HG02840 (cell line): ENCODE data around the gene ALK.

Source experiments
- ATAC-seq: cut with Tn5 transposase; IDR thresholded peaks from one replicate; pipeline ENCODE4 v1.9.1; 2021; ENCODE audit warnings: mild to moderate bottlenecking, moderate library complexity, moderate number of reproducible peaks; ENCODE audit not compliant: unreplicated experiment, low FRiP score

The ALK gene

GRCh38 chr2:29802986-29803385, 118.4 kb downstream of the ALK start:
- ATAC-seq: no peak

- no peak for ATAC-seq
Measured at GRCh38 chr2:29799628-29800027, 121.8 kb downstream of the ALK start.

DNA sequence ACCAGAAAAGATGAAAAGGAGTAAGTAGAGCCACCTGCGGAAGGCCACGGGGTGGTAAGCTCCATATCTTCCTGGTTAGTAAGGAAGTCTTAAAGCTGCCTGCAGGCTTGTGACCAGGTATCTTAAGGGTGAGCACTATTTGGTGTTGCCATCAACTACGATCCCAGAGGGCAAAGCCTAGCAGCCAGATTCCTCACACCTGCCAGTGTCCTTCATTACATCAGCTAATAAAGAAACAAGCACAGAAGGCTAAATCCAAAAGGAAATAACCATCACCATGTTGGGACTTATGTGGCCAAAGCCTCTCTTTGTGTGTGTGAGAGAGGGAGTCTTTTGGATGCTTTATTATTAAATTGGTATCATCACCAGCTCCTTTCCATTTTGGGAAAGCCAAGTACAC, 123.5 kb downstream of the ALK start:
- ATAC-seq: no peak

DNA sequence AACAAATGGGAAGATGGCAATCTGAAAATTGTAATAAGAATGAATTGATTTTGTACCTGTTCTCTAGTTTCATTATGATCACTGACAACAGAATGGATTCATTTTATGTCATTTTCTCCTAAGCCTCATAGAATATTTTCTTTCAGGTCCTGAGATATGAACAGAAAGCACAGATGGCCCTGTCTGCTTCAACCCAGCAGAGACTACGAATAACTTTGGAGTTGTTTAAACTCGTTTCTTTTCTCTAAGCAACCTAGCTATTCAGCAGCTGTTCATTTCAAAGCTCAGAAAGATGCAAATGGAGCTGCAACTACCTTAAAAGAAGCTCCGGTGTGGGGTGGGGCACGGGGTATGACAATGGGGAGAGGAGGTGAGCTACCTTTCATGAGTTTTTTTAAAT, 124.9 kb downstream of the ALK start:
- no peak for ATAC-seq

- ATAC-seq: no peak
Measured at GRCh38 chr2:29789911-29790485, 131.4 kb downstream of the ALK start.

DNA sequence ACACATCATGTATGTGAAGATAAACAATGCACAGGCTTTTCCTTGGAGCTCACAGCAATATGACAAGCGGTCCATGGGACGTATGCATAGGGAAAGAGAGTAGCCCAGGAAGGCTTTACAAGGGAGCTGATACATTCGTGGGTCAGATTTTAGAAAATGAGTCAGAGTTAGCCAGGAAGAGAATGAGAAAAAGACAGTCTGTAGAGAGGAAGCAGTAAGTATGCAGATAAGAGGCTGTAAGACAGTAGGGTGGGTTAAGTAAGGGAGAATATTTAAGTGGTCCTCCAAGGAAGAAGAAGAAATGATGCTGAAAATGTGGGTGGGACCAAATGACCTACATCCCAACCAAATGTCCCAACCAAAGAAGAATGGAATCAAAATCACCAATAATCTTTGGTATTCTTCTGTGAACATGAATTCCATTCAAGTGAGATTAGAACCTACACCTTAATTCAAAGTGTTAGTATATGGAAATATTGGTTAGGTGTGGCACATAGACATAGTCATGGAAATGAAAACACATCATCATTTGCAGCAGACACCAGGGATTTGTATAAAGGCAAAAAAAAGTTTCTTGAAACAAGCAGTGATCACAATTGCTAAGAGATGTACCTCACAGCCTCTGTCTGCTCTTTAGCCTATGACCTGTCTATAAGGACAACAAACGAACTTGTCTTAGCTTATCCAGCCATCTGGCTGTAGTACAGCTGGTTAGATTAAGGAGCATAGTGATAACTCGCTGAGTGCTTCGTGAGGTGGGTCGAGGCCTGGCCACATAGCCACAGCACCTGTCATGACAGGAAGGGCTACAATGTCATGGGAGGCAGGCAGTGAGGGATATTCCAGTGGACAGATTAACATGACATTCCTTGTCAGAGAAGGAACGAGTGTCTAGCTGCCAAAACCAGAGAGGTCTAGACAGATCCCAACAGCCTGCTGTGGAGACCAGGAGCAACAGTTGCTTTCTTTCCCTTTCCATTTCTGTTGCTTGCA, 133.6 kb downstream of the ALK start:
- no peak for ATAC-seq

DNA sequence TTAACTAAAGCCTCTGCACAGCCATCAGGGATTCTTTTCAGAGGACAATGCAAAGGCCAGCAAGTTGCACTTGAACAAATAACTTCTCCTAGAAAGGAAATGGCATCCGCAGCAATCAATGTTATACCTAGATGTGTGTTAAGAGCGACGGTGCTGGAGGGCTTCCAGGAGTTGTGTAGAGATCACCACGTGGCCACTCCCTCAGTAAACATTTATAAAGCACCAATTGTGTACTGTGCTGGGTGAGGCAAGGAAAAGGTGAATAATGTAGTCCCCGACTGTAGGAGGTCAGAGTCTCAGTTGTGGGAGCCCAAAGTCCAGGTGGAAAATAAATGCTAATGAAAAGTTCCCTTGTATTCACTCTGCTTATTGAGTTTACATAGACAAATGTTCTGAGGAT, 135.0 kb downstream of the ALK start:
- ATAC-seq: no peak

DNA sequence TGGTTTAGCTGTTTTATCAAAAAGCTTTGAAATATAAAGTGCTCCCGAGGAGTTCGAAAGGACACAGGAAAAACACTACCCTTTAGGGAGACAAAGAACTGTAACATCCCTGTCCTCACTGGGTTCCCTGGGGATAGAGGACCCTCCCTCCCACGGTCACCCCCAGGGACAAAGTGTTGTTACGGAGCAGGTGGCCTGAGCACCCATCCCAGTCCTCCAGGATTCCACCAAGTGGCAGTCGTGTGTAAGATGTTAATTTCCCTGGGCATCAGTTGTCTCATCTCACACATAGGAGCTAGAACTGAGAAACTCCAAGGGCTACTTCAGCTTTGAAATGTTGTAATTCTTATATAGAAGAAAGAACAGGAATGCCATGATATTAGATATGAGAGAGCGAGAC, 137.7 kb downstream of the ALK start:
- no peak for ATAC-seq

DNA sequence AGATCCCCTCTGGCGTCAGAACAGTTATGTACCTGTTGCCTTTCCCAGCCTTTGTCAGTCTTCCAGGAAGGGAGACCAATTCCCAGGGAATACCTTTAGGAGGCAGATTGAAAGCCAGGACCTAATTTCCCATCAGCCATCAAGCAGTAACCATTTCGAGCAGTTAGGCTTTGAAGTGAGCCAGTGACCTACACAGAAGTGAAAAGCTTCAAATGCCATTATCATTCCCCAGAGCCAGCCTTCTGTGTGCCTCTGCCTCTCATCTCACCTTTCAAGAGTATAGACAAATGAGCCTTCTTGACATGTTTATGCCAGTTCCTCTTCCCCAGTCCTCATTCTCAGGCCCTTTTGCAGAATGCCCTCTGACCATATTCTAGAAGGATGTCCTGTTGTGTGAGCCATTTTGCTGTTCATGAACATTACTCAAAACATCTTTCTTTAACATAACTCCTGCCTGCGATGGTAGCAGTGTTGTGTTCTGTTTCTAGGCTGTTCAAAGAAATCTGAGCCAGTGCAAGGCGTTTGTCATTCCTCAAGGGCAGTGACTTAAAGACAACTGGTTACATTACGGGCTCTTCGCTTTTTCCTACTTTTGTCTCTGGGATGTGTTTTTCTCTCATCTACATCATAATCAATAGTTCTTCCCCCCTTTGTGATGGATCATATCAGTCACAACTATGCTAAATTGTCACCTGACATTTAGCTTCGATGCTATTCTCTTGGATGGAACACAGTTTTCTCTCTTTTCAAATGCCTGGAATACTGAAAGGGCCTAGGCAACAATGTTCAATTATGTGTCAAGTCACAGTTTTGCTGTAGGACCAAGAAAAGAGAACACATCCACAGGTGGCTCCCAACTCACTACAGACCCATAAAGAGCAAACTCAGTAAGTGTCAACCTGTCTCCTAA, 138.6 kb downstream of the ALK start:
- no peak for ATAC-seq

GRCh38 chr2:29782087-29782486, 139.3 kb downstream of the ALK start:
- no peak for ATAC-seq

- no peak for ATAC-seq
Measured at GRCh38 chr2:29780906-29781305, 140.5 kb downstream of the ALK start.

DNA sequence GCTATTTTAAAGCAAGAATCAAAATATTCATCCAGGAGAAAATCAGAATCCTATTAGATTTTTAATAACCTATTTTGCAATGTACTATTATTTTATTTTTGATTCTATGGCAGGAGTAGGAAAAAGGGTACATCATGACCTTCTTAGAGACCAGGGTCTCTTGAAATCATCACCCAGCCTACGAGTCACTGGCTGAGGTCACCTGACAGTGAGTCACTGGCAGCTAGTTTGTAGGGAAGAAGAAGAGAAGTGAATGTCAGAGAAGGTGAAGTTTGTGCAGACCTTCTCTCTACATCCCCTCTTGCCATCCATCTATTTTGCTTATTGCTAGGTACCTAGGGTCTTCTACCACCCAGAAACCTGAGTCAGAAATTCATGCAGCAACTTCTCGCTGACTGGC, 144.2 kb downstream of the ALK start:
- no peak for ATAC-seq

DNA sequence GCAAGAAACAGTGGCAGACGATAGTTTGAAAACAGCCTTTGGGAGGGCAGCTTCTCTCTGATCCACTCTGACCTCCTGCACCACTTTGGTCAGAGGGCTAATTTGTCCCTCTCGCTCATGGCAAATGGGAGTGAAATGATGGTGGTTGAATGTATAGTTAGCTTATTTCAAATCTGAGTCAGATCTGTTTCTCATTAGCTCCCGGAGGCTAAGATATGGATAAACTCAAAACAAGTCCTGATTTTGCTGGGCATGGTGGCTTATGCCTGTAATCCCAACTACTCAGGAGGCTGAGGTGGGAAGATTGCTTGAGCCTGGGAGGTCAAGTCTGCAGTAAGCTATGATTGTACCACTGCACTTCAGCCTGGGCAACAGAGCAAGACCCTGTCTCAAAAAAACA, 145.0 kb downstream of the ALK start:
- ATAC-seq: no peak

GRCh38 chr2:29775937-29776336, 145.4 kb downstream of the ALK start:
- ATAC-seq: no peak

DNA sequence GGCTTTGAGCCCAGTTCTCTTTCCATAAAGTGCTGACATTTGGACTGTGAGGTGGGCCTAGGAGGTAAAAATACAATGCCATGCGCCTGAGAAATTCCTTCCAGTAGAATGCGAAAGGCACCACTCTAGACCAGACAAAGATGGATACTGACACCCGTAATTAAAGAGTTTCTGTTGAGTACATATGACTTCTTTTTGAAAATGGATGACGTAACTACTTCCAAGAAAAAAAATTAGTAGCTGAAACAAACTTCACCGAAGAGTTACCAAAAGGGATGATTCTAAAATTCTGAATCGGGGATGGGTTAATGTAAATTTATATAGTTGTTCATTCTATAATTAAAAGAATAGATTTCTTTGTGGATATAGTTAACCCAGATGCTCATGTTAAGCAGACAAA, 146.8 kb downstream of the ALK start:
- ATAC-seq: no peak

GRCh38 chr2:29770846-29771245, 150.5 kb downstream of the ALK start:
- no peak for ATAC-seq

GRCh38 chr2:29769847-29770246, 151.5 kb downstream of the ALK start:
- ATAC-seq: no peak

- no peak for ATAC-seq
Measured at GRCh38 chr2:29767606-29768335, 153.6 kb downstream of the ALK start.

DNA sequence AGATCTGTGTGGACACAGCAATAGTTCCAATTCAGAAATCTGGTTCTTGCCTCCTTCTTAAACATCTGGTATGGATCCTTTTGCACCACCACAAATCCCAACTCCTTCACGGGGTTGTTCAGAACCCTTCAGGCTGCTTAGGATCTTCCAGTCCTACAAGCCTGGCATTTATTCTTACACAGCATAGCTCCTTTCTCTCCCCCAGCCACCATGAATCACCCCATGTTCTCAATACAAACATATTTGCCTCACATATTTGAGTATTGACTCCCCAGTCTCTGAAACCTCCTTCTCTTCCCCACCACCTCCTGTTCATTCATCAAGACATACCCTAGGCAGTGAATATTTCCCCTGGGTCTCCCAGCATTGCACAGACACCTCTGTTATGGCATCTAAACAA, 155.2 kb downstream of the ALK start:
- no peak for ATAC-seq

DNA sequence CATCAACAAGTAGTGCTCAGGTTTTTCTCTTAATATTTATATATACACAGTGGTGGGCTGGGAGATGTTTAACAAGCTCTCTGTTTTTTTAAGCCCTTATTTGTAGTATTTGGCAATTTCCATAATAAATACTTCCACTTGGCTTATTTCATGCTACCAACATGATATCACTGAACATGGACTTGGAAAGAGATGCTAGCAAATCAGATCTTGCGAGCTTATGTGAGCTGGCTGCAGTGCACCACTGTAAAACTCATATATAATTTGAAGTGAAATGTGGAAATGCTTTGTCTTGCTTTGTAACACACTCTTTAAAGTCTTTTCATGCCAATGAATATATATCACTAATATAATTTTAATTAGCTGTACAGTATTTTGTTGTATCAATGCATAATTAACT, 155.7 kb downstream of the ALK start:
- ATAC-seq: no peak
